Adrenal gland (tissue), 5 donors: ENCODE measurements around the gene RWDD4.

Experiments
- POLR2A ChIP-seq, 2 donors: fragments of 450-650 bp; IDR thresholded peaks; one replicate each; pipeline ENCODE4 v1.6.1; 2017; ENCODE audit warnings: antibody characterized with exemption in 2 of 2, mild to moderate bottlenecking in 2 of 2, moderate library complexity in 1 of 2
- TF ChIP-seq, protein P1 (sequence below), 6 experiments: fragments of 450-650 bp in 4 of 6; fragments of 200-600 bp in 2 of 6; sonication (generic) in 1 of 6; IDR thresholded peaks; 1 replicate in 5 of 6; 2 replicates in 1 of 6; pipeline versions ENCODE4 v1.5.1 to v1.8.0; 2016 to 2021; ENCODE audit warnings: antibody characterized with exemption in 6 of 6, mild to moderate bottlenecking in 2 of 6, moderate library complexity in 1 of 6
- donor health status: DM: no; HTN: no; CAD: no.

DNA sequence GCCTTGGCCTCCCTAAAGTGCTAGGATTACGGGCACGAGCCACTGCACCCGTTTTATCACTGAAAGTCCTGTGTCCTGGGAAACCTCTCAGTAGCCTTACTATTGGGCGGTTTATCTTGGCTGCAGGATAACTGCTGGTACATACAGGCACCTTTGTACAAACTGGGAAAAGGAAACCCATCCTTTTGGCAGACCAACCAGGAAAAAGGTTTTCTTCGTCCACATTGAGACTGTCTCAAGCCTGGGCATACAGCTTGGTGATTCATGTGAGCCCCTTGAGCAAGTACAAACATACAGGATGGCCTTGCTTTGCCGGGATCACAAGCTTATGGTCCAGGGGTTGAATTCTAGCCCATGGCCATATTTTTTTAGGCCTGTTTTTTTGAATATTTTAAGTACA lies 32.8 kb downstream of the RWDD4 start:
- TF ChIP-seq, protein P1, sequence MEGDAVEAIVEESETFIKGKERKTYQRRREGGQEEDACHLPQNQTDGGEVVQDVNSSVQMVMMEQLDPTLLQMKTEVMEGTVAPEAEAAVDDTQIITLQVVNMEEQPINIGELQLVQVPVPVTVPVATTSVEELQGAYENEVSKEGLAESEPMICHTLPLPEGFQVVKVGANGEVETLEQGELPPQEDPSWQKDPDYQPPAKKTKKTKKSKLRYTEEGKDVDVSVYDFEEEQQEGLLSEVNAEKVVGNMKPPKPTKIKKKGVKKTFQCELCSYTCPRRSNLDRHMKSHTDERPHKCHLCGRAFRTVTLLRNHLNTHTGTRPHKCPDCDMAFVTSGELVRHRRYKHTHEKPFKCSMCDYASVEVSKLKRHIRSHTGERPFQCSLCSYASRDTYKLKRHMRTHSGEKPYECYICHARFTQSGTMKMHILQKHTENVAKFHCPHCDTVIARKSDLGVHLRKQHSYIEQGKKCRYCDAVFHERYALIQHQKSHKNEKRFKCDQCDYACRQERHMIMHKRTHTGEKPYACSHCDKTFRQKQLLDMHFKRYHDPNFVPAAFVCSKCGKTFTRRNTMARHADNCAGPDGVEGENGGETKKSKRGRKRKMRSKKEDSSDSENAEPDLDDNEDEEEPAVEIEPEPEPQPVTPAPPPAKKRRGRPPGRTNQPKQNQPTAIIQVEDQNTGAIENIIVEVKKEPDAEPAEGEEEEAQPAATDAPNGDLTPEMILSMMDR (IDR thresholded peaks at IDR 0.05) = no peak
- TF ChIP-seq POLR2A (IDR thresholded peaks at IDR 0.05) = no peak
